Activated naive CD4-positive, alpha-beta T cell treated with anti-CD3 and anti-CD28 coated beads, Interleukin-2, amount 50 U/mL, for 72 hours (primary cell): ENCODE results near the gene IGF2BP2. TPM values are rescaled to one million over a fixed set of nuclear protein-coding genes. Genes with fewer than 3 reads are reported as not detected.
A peak's percentile ranks its signal among the peaks of the same experiment; 100 is the strongest.
"Not testable (repeated sequence)": the region's sequence is repeated elsewhere in the genome, so short reads cannot be mapped to it uniquely, and the experiment has no call there.

ENCODE experiments used
- ATAC-seq, 2 donors: fragments of 150-1000 bp; cut with Tn5 transposase; 2 replicates each; pipeline ENCODE4 v1.10.0; 2021; ENCODE audit warnings: mild to moderate bottlenecking in 2 of 2, moderate library complexity in 2 of 2
- DNase-seq, 2 donors: peaks; one replicate each; pipeline ENCODE4 v3.0.0; 2021 to 2022; ENCODE audit warnings: low spot score in 2 of 2
- H3K27ac Mint-ChIP-seq, 2 donors: one replicate each; pipeline ENCODE4 v1.8.0; 2022; ENCODE audit warnings: mild to moderate bottlenecking in 2 of 2, mixed read lengths in 2 of 2
- H3K36me3 Mint-ChIP-seq, 2 donors: one replicate each; pipeline ENCODE4 v1.8.0; 2022; ENCODE audit warnings: mixed read lengths in 2 of 2
- H3K9me3 Mint-ChIP-seq, 2 donors: one replicate each; pipeline ENCODE4 v1.8.0; 2022; ENCODE audit warnings: mixed read lengths in 2 of 2
- total RNA-seq, 2 donors: library from RNA; stranded (reverse); gene quantifications; one replicate each; pipeline ENCODE4 v1.2.3, GENCODE V29; 2022

IGF2BP2 gene
- total RNA-seq, 2 donors from 2014 or later: 0.46 to 2.9 TPM

GRCh38 chr3:185846037-185846436 is 21.2 kb upstream of the IGF2BP2 start:
- H3K36me3 Mint-ChIP-seq: no peaks in the 10 kb centered on the region
- DNase-seq (no peak), ATAC-seq (no peak)
- no peaks in the 10 kb centered on the region for H3K9me3 Mint-ChIP-seq
- no peak overlapping the region for H3K27ac Mint-ChIP-seq

DNA sequence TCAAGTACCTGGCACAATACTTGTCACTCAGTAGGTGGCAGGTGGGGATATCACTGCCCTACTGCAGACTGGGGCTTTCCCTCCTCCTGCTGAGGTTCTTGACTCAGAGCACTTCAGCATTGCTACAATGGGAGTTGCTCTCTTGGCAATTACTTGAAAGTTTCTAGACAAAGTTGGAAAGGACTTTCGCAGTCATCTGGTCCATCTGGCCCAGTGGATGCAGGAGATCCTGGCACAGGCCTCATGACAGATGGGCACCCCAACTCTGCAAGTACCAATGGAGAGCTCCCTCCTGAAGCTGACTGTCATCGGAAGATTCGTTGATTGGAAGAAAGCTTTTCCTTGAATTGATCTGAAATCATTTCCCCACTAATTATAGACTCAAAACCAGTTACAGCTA is 19.2 kb upstream of the IGF2BP2 start:
- H3K9me3 Mint-ChIP-seq: no peaks in the 10 kb centered on the region
- DNase-seq (no peak), ATAC-seq (no peak)
- no peak overlapping the region for H3K27ac Mint-ChIP-seq
- H3K36me3 Mint-ChIP-seq: no peaks in the 10 kb centered on the region

DNA sequence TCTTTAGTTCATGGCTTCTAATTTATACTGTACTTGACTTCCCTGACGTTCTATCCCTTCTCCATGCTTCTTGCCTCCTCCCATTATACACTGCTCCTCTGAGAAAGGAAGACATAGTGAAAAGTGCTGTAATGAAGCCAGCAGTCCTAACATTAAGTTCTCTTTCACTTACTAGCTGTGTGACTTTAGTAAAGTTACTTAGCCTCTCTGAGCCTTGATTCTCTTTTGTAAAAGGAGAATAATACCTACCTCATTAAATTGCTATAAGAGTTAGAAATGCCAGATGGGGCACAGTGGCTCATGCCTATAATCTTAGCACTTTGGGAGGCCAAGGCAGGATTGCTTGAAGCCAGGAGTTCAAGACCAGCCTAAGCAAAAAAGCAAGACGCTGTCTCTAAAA is 18.8 kb upstream of the IGF2BP2 start:
- Mint-ChIP-seq H3K9me3 (no peaks in the 10 kb centered on the region), H3K36me3 (no peaks in the 10 kb centered on the region), H3K27ac (no peak overlapping the region)
- no peak for DNase-seq
- no peak for ATAC-seq

DNA sequence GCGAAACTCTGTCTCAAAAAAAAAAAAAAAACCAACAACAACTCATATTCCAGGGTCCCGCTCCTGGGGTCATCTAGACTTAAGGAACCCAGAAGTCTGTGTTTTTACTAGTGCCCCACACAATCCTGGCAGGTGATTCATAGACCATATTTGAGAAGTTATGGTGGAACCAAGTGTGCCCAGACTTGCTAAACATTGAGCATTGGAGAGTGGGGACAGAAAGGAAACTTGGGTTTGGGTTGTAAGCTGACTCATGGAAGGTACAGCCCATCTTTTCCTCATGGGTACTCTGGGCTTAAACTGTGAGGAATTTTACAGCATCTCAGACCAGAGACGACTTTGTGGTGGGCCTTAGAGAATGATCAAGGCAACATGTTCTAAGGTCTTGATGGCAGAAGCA is 18.3 kb upstream of the IGF2BP2 start:
- Mint-ChIP-seq H3K36me3 (no peaks in the 10 kb centered on the region), H3K27ac (no peak overlapping the region), H3K9me3 (no peaks in the 10 kb centered on the region)
- ATAC-seq (no peak), DNase-seq (no peak)

DNA sequence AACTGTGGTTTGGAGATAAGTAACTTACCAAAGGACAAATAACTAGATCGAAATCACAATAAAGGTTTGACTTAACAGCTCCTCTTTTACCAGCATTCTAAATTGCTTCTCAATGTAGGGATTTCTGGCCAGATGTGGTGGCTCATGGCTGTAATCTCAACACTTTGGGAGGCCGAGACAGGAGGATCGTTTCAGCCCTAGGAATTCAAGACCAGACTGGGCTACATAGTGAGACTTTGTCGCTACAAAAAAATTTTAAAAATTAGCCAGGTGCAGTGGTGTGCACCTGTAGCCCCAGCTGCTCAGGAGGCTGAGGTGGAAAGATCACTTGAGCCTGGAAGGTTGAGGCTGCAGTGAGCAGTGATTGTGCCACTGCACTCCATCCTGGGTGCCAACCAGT is 17.4 kb upstream of the IGF2BP2 start:
- ATAC-seq (no peak), DNase-seq (no peak)
- Mint-ChIP-seq H3K36me3 (no peaks in the 10 kb centered on the region), H3K9me3 (no peaks in the 10 kb centered on the region), H3K27ac (no peak overlapping the region)

DNA sequence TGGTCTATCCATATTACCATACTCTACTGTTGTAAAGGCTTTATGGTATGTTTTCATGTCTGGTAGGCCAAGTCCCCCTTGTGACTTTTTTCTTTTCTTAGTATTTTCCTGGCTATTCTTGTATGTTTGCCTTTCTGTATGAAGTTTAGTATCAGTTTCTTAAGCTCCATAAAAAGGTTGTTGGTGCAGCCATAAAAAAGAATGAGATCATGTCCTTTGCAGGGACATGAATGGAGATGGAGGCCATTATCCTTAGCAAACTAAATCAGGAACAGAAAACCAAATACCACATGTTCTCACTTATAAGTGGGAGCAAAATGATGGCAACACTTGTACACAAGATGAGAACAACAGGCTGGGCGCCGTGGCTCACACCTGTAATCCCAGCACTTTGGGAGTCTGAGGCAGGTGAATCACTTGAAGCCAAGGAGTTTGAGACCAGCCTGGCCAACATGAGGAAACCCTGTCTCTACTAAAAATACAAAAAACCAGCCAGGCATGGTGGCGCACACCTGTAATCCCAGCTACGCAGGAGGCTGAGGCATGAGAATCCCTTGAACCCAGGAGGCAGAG is 13.7 kb upstream of the IGF2BP2 start:
- H3K36me3 Mint-ChIP-seq, H3K9me3 Mint-ChIP-seq, H3K27ac Mint-ChIP-seq, DNase-seq, ATAC-seq: not testable (repeated sequence)

DNA sequence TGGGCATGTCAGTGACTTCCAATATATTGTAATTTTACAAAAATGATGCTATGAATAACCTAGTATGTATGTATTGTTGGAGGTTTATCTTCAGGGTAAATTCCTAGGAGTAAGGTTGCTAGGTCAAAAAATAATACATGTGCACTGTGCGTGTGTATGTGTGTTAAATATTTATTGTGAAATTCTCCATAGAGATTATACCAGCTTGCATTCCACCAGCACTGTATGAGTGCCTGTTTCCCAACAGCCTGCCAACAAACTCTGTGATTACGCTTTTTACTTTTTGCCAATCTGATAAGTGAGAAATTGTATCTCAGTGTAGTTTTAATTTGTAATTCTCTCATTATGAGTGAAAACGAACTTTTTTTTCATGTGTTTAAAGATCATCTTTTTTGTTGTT is 12.6 kb upstream of the IGF2BP2 start:
- H3K27ac Mint-ChIP-seq: no peak overlapping the region
- no peaks in the 10 kb centered on the region for H3K9me3 Mint-ChIP-seq
- no peaks in the 10 kb centered on the region for H3K36me3 Mint-ChIP-seq
- no peak for ATAC-seq
- no peak for DNase-seq

DNA sequence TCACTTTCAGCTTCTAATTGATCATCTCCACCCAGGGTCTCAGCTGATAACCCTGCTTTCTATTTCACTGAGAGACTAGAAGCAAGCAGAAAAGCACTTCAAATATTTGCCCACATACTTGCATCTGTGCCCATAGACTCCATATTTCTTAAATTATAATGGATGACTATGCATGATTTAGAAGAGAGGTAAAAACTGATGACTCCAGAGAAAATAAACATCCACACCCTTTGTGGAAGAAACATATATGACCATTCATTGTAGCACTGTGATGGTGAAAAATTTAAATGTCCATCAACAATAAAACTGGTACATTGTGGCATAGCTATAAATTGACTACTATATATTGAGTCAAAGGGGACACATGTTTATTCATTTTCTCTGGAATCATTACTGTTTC is 7.1 kb upstream of the IGF2BP2 start:
- no peak for ATAC-seq

GRCh38 chr3:185831195-185831594 is 6.4 kb upstream of the IGF2BP2 start:
- DNase-seq (no peak), ATAC-seq (no peak)
- Mint-ChIP-seq H3K9me3 (no peaks in the 10 kb centered on the region), H3K36me3 (peaks cover 0 to 12% of the 10 kb centered on the region in 2 donors), H3K27ac (no peak overlapping the region)

More for the DNA sequence above, 7.1 kb upstream of the IGF2BP2 start:
- no peak for DNase-seq
- Mint-ChIP-seq H3K9me3 (no peaks in the 10 kb centered on the region), H3K36me3 (peaks cover 0 to 6% of the 10 kb centered on the region in 2 donors), H3K27ac (no peak overlapping the region)

DNA sequence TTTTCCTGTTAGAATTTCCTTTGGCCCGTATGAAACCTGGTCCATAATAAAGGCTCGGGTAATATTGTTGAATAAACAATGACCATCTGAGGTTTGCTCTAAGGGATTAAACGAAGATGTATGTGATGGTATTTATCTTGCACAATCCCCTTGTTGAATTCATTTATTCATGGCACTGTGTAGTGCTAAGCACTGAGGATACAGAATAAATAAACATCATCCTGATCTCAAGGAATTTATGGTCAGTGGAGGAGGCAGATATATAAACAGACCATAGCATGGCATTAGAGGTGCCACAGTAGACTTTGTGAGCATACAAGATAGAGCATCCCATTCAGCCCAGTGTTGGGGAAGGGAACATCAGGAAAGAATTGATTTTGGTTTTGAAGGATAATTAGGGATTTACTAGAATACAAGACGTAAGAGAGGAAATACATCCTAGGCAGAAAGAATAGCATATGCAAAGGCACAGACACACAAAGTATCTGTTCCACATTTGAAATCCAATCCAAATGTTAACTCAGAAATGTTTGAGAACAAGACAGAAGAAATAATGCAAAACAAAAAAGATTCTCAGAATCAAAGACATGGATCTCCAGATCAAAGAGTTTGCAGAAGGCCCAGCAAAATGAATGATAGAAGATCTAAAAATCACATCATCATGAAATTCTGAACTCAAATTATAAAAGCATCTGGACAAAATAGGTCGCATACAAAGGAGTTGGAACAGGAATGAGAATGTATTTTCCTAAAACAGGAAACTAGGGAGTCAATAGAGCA is 5.4 kb upstream of the IGF2BP2 start:
- DNase-seq (no peak), ATAC-seq (no peak)
- Mint-ChIP-seq H3K36me3 (peaks cover 0 to 12% of the 10 kb centered on the region in 2 donors), H3K9me3 (no peaks in the 10 kb centered on the region), H3K27ac (no peak overlapping the region)

- H3K36me3 Mint-ChIP-seq: peaks cover 0 to 12% of the 10 kb centered on the region in 2 donors
- no peaks in the 10 kb centered on the region for H3K9me3 Mint-ChIP-seq
- ATAC-seq (no peak), DNase-seq (no peak)
- no peak overlapping the region for H3K27ac Mint-ChIP-seq
Measured at GRCh38 chr3:185828755-185829154, 3.9 kb upstream of the IGF2BP2 start.

- no peak for ATAC-seq
- Mint-ChIP-seq H3K9me3 (no peaks in the 10 kb centered on the region), H3K27ac (no peak overlapping the region), H3K36me3 (peaks cover 0 to 12% of the 10 kb centered on the region in 2 donors)
- no peak for DNase-seq
Measured at GRCh38 chr3:185827595-185828344, 2.9 kb upstream of the IGF2BP2 start.

DNA sequence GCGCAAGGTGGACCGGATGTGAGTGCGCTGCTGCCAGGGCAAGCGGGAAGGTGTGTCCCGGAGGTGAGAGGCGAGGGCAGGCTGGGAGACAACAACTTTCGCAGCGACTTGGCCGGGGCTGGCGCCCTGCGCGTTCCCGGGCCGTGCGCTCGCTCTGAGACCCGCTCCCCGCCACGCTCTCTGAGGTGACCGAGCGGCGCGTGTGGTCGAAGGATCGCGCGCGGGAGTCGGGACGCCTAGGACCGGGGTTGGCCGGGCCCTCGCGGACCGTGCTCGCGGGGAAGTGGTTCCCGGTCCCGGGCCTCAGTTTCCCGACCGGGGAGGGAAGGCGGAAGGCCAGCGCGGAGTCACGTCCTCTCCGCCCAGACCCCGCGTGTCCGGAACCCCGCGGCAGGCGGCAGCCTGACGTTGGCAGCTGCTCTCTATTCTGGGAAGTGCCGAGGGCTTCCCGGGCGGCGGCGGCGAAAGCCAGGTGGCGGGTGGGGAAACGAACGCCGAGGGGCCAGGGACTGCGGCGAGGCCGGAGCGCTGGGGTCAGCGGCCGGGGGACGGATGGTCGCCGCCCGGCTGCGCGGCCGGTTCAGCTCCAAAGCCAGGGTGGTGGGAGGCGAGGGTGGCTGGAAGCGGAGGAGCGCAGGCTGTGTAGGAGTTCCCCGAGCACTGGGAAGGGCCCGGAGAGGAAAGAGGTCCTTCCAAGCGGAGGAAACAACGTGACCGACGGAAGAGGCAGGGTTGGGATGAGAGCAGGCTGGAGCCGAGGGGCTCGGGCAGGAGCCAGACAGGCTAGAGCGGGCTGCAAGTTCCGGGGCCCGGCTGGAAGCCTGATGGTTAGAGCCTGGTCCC is 1.0 kb upstream of the IGF2BP2 start:
- peak; percentile 66 to 71 for ATAC-seq
- H3K36me3 Mint-ChIP-seq: peaks cover 0 to 12% of the 10 kb centered on the region in 2 donors
- no peaks in the 10 kb centered on the region for H3K9me3 Mint-ChIP-seq
- DNase-seq: peak in 1 of 2 donors; percentile 53
- H3K27ac Mint-ChIP-seq: no peak overlapping the region

DNA sequence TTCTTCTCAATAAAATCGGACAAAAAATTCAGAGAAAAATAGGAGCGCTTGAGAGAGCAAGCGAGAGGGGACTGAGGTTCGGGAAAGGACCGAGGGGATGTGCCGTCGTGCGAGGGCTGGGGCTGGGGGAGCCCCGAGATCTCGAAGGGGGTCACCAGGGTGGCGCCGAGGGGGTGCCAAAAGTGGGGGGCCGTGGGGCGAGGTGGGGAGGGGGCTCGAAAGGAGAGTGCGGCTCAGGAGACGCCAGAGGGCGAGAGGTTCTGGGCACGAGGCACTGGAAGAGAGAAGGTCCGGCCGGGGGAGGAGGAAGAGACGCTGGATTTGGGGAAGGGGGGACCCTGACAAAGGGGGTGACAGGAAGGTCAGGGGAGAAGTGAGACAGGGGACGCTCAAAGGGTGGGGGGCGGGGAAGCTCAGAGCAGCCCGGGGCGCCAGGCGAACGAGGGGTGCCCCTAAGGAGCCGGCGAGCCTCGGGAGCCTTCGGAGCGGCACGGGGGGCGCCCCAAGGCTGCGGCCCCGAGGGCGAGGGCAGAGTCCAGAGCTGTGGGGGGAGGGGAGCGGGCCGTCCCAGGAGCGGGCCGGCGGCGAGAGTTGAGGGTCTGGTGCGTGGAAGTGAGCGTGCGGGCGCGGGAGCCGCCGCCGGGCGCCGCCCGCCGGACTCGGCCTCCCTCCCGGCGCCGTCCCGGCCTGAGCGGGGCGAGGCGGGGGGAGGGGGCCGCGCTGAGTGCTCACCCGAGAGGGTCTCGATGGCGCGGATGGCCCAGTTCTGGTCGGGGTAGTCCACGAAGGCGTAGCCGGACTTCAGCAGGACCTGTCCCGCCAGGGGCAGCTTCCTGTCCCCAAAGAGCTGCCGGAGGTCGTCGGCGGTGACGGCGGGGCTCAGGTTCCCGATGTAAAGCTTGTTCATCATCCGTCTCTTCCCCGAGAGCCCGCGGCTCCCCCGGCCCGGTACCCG is 514 bp downstream of the IGF2BP2 start:
- ATAC-seq (peak; percentile 30 to 32), DNase-seq (peak in 1 of 2 donors; percentile 31)
- H3K9me3 Mint-ChIP-seq: no peaks in the 10 kb centered on the region
- H3K27ac Mint-ChIP-seq: no peak overlapping the region
- peaks cover 0 to 12% of the 10 kb centered on the region in 2 donors for H3K36me3 Mint-ChIP-seq

DNA sequence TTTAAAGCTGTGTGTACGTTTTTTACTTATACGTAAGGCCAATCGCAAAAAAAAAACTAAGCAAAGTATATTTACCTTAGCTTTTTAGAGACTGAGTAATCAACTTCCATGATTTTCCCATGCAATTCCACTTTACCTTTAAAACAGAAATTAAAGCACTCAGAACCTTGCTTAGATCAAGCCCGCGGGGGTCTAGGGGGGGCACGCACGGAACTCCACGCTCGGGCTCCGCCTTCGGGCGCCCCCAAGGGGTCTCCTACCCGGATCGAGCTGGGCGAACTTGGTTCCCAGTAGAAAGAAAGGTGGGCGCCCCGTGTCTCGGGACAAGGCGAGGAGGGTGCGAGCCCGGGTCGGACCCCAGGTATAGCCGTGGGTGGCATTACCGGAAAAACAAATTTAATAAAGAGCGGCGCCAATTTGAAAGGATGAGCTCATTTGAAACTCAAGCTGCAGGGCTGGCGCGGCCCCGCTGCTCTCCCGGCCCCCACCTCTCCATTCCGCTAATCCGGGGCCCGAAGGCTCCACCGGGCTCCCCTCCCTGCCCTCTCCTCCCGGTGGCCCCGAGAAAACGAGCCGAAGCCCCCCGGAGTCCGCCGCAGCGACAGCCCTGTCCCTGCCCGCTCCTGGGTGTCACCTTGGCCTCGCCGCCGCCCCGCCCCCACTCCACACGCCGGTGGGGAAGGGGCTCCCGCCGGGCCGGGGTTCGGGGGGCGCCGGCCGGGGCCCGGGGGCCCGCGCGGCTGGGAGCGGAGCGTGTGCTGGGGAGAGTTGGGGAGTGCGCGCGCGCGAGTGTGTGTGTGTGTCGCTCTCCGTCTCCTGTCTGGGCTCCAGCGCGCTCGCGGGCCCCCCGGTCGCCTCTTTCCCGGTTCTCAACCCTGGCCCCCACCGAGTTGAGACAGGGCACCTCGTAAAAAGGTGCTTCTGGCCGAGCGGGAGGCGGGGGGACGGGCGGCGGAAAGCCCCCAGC is 1.5 kb downstream of the IGF2BP2 start:
- H3K36me3 Mint-ChIP-seq: peaks cover 0 to 12% of the 10 kb centered on the region in 2 donors
- H3K9me3 Mint-ChIP-seq: no peaks in the 10 kb centered on the region
- ATAC-seq: peak; percentile 25 to 44

More for the DNA sequence above, 1.5 kb downstream of the IGF2BP2 start:
- peak in 1 of 2 donors; percentile 30 for DNase-seq
- no peak overlapping the region for H3K27ac Mint-ChIP-seq
